ENCODE measurements around the gene ANGPTL5.
"Not testable (repeated sequence)": the region's sequence is repeated elsewhere in the genome, so short reads cannot be mapped to it uniquely, and the experiment has no call there.

The ANGPTL5 gene

GRCh38 chr11:101907815-101908214 is 8.5 kb downstream of the ANGPTL5 start:
- FAIRE-seq, result no peak
- no peak for DNase-seq (ENCODE audit: extremely low spot score, insufficient read length, low read depth)

DNA sequence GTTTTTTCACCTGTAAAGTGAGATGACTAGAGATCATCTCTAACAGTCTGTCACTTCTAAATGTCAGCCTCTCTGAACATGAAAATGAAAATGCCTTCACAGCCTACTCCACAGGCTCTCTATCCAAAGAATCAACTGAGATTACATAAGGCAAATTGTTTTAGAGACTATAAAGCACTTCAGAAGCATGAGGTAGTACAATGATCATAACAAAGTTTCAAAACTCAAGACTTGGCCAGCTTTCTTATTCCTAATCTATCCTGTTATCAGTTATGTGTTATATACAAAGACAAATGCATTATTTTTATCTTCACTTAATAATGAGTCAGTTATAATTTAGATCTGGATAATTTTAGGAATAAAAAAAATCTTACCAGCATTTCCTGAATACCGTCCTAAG is 21.8 kb downstream of the ANGPTL5 start:
- FAIRE-seq (no peak), DNase-seq (ENCODE audit: extremely low spot score, insufficient read length, low read depth) (no peak)

DNA sequence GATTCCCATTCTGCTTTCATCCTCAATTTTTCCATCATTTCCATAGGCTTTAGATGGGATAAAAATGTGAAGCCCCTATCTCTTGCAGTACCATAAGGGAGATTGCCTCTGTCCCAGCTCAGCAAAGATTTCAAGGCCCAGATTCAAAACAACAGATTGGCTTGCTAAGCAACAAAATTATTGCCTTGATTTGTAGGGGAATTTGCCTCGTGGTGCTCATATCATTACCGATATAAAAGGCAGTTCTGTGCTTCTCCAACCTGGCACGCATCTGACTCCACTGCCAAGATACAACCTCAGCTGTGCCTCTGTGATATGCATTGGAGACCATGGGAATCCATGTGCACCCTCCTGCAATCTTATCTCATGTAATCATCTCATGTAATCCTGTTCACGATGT is 26.6 kb downstream of the ANGPTL5 start:
- DNase-seq (ENCODE audit: extremely low spot score, insufficient read length, low read depth) (no peak), FAIRE-seq (no peak)

GRCh38 chr11:101885631-101886030 is 30.7 kb downstream of the ANGPTL5 start:
- FAIRE-seq, result no peak

DNA sequence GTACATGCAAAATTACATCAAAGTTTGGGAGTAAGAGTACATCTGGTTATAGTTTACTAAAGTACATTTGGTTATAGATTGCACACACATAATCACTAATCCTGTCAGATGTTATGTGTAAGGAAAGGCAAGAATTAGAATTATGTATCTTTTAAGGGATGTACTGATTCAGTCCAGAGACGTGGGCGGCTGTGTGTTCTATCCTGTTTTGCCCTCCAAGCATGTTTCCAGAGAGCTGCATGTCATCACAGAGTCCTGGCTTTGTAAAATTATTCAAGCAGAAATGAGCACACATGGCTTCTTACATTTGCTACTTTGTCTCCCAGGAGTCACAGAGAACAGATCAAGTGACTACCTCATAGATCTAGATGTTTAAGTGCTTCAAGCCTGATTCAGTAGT is 34.7 kb downstream of the ANGPTL5 start:
- DNase-seq (ENCODE audit: extremely low spot score, insufficient read length, low read depth) (no peak), FAIRE-seq (no peak)

More at GRCh38 chr11:101885631-101886030, 30.7 kb downstream of the ANGPTL5 start:
- DNase-seq (ENCODE audit: extremely low spot score, insufficient read length, low read depth), result no peak

DNA sequence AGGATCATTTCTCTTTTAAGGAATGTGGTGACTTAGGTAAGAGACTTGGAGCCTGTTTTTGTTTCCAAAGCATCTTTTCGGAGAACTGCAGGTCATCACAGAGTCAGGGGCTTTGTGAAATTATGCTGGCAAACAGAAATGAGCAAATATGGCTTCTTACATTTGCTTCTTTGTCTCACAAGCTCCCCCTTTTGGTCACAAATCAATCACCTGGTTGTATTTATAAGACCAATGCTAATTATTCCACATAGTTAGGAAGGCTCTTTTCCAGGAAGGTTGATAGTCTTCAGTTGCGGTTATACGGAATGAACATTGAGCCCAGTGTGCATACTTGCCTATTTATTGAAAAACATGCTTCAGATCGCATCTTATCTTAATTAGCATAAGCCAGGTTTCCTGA is 36.1 kb downstream of the ANGPTL5 start:
- peak; percentile 5 for FAIRE-seq
- no peak for DNase-seq (ENCODE audit: extremely low spot score, insufficient read length, low read depth)

DNA sequence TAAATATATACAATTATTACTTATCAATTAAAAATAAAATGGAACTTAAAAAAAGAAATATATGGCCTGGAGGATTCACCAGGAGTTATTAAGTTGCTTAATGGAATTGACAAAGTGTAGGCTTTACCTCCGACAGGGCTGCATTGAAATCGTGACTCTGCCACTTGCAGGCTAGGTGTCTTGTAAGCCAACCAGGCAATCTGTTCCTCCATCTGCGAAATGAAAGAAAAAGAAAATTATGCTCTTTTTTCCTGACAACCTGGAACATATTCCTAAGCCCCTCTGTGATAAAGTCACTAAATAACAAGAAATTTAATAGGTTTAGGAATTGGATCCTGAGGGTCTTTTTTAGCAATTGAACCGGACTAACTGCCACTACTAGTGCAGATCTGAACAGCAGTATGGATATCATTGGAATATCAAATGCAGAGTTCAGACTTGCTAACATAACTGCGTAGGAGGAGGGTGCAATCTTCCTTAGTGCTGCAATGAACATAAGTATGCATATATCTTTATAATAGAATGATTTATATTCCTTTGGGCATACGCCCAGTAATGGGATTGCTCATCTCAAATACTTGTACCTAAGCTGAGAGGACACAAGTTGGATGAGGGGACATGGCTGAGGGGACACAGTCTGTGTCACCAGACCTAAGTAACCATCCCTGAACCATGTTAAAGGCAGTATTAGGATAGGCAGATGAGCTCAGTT is 44.0 kb downstream of the ANGPTL5 start:
- FAIRE-seq, result no peak
- DNase-seq (ENCODE audit: extremely low spot score, insufficient read length, low read depth), result no peak

DNA sequence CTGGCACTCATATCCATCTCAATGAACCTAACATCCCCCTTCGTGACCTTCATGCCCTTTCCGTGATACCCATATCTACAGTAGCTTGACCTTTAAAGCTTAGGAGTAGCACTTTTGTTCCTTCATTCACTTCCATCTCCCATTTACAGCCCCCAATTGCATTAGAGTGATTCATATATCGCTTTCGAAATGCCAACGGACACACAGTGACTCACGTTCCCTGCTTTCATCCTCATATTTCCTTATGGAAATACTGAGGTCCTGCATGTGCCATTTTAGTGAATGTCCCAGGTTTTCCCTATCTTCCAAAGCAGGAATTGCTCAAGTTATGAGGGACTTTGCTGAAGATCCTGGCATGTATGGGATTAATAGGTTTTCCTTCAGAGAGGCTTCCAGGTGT is 45.8 kb downstream of the ANGPTL5 start:
- DNase-seq (ENCODE audit: extremely low spot score, insufficient read length, low read depth), result no peak
- no peak for FAIRE-seq

GRCh38 chr11:101867951-101868350 is 48.4 kb downstream of the ANGPTL5 start:
- FAIRE-seq (no peak), DNase-seq (ENCODE audit: extremely low spot score, insufficient read length, low read depth) (no peak)

DNA sequence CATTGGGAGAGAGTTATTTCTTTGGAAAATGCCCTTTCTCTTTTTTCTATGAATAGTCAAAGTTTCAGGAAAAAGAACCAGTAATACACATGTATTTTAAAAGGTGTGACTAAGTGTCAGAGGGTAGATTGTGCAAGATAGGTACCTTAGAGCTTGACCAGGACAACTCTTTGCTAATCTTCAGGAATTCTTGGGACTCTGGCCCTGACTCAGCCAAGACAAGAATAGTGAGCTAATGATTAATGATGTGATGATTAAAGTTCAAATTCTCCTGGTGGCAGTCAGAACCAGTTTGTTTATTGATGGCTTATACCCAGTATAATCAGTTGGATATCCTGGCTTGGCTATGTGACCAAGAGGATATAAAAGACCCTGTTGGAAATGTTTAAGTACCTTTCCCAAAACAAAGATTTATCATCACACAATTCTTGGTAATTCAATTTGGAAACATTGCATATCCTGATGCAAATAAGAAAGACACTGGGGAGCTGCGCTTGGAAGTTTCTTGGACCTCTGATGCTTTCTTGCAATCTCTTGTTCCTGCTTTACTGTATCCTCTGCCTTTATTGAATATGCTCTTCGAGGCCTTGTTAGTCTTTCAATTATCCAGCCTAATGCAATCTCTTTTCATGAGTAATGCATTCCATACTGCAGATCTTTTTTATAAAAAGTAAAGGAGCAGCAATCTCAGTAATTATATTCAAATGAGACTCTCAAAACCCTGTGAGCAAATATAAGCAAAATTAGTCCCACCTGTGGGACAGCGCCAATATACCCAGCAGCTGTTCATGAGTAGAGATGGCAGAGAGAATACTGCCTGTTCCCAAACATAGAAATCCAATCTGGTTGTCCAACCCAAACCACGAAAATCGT is 49.5 kb downstream of the ANGPTL5 start:
- DNase-seq (ENCODE audit: extremely low spot score, insufficient read length, low read depth) (no peak), FAIRE-seq (no peak)

DNA sequence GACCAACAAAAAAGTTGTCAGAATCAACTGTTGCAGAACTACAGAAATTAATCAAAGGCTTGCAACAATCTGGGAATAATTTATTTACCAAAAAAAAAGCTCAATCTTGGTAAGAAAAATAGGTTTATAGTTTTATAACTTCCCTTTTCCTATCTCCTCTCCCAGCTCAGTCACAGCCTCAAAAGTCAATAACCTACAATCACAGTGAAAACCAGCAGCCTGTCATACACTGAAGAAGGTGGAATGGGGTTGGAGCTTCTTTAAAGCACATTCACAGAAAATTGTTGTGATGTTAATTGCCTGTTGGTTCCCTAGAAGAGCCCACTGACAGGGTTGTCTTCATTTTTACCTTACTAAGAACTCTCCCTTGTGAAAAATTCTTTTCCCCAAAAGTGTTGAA is 52.2 kb downstream of the ANGPTL5 start:
- DNase-seq (ENCODE audit: extremely low spot score, insufficient read length, low read depth) (no peak), FAIRE-seq (no peak)

DNA sequence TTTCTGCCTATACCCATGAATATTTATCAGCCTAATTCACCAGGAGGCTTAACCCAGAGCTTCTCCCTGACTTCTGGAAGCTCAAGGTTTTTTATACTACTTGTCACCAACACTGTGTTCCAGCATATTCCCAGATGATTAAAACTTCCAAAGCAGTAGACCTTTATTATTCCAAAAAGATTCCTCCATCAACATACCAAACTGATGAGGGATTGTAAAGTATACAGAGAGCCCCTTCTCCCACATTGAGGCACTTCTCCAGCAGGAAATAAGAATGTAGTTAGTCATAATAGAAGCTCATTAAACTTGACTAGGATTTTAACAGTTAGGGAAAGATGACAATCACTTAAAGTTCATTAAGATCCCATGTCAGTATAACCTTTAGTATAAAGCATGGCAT is 53.0 kb downstream of the ANGPTL5 start:
- no peak for DNase-seq (ENCODE audit: extremely low spot score, insufficient read length, low read depth)
- no peak for FAIRE-seq

DNA sequence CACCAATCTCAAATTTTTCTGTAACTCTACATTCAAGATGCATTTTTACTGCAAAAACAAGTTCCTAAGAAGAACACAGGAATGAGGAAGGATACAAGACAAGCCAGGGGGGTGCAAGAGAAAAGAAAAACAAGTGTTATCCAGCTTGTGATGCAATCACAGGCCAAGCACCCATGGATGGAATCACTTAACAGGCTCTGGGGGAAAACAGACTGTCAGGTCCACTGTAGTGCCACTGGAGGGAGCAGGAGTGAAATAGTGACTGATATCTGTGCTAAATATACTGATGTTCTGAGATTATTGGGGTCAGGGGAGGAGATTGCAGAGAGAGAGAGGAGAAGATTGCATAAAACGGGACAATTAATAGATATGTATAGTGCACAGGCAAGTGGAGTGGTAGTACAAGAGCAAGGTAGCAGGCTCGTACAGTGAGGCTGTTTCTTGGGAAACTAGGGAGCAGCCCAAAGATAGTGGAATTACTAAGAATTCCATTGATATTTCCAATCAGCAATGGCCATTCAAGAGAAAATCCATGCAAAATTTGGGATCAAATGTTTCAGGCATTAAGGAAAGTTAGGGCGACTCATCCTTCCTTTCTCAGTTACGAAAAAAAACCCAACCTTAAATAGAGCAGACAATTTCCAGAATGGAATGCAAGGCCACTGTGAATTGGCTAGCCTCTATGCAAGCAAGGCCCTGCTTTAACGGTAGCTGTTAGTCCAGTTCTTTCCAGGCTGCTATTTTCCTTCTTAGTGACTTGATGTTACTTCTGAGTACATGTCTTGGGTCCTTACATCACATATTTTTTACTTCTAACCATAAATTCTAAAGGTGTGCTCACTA is 53.7 kb downstream of the ANGPTL5 start:
- DNase-seq (ENCODE audit: extremely low spot score, insufficient read length, low read depth), result no peak

DNA sequence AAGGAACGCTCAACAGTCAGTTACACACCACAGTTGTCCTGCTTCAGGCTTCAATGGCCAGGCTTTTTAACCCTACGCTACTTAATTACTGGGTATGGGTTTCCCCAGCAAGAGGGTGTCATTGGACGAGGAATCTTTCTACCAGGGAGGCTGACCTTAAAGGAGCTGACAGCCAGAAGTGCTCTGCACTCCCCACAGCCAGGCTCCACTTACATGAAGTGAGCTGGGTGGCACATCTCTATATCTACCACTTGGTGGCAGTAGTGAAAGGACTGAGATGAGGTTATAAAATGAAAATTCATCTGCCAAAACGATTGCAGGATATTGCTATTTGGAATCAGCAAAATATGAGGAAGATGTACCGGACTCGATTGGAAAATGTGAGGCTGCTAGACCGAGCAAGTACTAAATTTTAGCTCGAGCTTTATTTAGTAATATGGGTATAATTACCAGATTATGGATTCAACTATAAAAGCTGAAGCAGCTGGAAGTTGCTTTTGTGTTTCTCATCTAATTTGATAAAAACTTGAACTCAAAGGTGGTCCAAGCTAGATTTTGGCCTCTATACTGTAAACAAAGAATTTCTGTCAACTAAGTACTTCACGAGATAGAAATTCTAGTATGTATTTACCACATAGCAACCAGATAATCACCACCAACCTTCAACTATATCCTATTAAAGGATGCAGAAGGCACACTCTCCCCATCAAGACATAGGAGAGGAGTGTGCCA is 55.5 kb downstream of the ANGPTL5 start:
- peak; percentile 5 for DNase-seq (ENCODE audit: extremely low spot score, insufficient read length, low read depth)
- peak; percentile 5 for FAIRE-seq

More for the DNA sequence above, 53.7 kb downstream of the ANGPTL5 start:
- no peak for FAIRE-seq

DNA sequence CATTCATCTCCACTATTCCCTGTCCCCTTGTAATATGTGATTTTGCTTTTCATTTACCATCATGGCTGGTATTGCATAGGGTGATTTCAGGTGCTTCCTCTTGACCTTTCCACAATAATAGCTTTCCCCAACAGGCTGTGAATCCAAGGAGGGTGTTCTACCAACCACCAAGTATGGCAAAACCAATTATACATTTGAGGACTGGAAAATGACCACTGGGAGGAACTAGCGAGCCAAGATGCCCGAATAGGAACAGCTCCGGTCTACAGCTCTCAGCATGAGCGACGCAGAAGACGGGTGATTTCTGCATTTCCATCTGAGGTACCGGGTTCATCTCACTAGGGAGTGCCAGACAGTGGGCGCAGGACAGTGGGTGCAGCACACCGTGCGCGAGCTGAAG is 64.1 kb downstream of the ANGPTL5 start:
- FAIRE-seq; DNase-seq (ENCODE audit: extremely low spot score, insufficient read length, low read depth): not testable (repeated sequence)

DNA sequence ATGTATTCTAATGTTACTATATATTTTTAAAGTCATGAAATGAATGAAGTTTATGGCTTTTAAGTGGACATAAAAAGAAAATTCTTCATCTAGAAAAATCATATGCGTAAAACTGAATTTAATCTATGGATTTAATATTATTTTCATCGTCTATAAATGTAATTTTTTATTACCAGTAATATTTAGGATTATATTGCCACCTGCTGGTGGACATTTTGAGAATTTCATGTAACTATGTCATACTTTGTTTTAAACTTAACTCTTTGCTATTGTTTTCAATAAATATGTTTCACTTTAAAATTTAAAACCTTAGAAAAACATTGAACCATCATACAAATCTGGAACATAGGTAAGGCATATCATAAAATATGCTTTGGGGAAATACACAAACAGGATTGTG is 68.1 kb downstream of the ANGPTL5 start:
- no peak for FAIRE-seq

GRCh38 chr11:101844608-101845007 is 71.7 kb downstream of the ANGPTL5 start:
- FAIRE-seq (no peak), DNase-seq (ENCODE audit: extremely low spot score, insufficient read length, low read depth) (no peak)

More for the DNA sequence above, 68.1 kb downstream of the ANGPTL5 start:
- no peak for DNase-seq (ENCODE audit: extremely low spot score, insufficient read length, low read depth)

- DNase-seq (ENCODE audit: extremely low spot score, insufficient read length, low read depth) (no peak), FAIRE-seq (no peak)
Observed at GRCh38 chr11:101840704-101841103, 75.6 kb downstream of the ANGPTL5 start.

Data from GM18507 (cell line).